T-helper 2 cell treated with Interferon-gamma antibody and Interleukin-4, amounts not matched to agents 5 μg/mL and 100 μg/mL, for 36 hours (primary cell): ENCODE measurements around the gene KIF11.
"Not testable (repeated sequence)": the region's sequence is repeated elsewhere in the genome, so short reads cannot be mapped to it uniquely, and the experiment has no call there.

Source experiments
- DNase-seq: peaks from one replicate; pipeline ENCODE4 v3.0.0; 2021; ENCODE audit warnings: low spot score
- H3K27ac Mint-ChIP-seq: one replicate; pipeline ENCODE4 v1.8.0; 2021; ENCODE audit warnings: mild to moderate bottlenecking, mixed read lengths
- H3K27me3 Mint-ChIP-seq: one replicate; pipeline ENCODE4 v1.8.0; 2021; ENCODE audit warnings: low read depth, mixed read lengths
- H3K36me3 Mint-ChIP-seq: one replicate; pipeline ENCODE4 v1.8.0; 2021; ENCODE audit warnings: low read depth, mixed read lengths
- H3K4me1 Mint-ChIP-seq: one replicate; pipeline ENCODE4 v1.8.0; 2021; ENCODE audit warnings: low read depth, mixed read lengths
- H3K4me3 Mint-ChIP-seq: one replicate; pipeline ENCODE4 v1.8.0; 2022; ENCODE audit warnings: mild to moderate bottlenecking, moderate library complexity, mixed read lengths
- H3K9me3 Mint-ChIP-seq: one replicate; pipeline ENCODE4 v1.8.0; 2021; ENCODE audit warnings: mixed read lengths

The KIF11 gene

DNA sequence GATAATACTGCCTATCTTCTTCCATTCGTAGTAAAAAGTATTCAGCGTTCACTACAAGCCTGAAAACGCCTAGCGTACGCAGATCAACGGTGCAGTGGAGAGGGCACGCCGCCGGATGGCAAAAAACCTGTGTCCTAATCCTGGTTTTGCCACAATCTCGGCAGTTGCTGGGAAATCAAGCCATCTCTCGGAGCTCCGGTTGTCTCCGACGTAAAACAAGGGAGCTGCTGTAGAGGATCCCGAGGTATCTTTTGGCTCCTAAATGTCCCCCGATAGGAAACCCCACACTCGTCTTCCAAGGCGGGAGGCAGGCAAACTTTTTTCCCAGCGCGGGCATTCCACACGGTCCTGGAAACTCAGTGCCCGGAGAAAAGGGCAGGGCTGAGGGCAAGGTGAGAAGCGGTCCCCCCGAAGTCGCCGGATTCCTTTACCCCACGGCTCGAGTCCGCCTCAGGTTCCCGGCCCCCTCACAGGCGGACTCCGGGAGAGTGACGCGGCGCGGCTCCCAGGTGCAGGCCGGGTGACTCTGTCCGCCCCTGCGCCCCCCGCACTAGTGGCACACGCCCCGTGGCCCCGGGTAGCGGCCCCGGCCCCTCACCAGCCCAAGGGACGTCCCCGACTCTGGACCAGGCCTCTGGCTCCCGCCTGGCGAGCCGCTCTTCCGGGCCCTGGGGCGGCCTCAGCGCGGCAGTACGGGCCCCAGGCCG is 19.7 kb upstream of the KIF11 start:
- Mint-ChIP-seq H3K4me3 (peak overlapping the region; percentile 88), H3K27me3 (peaks cover 3% of the 10 kb centered on the region)
- DNase-seq, result no peak

DNA sequence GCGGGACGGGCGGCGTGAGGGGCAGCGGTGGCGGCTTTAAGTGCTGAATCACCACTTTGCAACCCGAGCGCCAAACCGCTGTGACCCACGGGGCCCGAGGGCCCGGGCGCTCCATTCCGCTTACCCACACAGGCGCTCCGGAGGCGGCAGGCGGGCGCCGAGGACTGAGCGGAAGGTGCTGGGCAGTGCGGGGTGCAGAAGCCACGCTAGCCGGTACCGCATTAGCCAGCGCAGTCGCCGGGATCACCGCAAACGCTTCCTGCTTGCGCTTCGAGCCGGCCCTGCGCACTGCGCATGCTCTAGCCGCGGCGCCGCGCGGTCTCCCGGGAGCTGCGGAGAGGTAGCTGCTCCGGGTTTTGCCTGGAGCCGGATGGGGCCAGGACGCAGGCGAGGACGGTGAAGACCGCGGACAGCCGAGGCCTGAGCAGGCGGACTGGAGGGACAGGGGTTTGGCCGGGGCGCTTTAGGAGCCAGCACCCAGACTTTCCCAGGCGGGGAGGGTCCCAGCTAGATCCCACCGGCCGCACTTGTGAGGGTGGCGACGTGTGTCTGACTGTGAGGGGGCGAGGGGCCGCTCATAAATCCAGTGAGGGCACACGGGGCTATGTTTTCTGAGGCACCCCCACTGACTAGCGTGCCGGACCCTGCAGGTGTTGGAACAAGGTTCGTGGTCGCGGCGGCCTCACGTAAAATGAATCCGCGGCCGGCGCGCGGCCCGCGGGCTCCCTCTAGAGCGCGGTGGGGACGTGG is 19.0 kb upstream of the KIF11 start, which contains the start of gene IDE:
Gene IDE (minus strand): TSS at position 296 of the 750 bp plus-strand sequence. CDS start 74 bp downstream, at position 222.
- H3K9me3 Mint-ChIP-seq, result no peaks in the 10 kb centered on the region
- H3K36me3 Mint-ChIP-seq, result peaks cover 9% of the 10 kb centered on the region
- peak within 1 kb of the TSS; percentile 88 for H3K4me3 Mint-ChIP-seq
- DNase-seq, result peak; percentile 85
- H3K27ac Mint-ChIP-seq, result peak within 1 kb of the TSS; percentile 84
- H3K4me1 Mint-ChIP-seq, result peaks cover 22% of the 10 kb centered on the region
- peaks cover 3% of the 10 kb centered on the region for H3K27me3 Mint-ChIP-seq

More for the DNA sequence above, 19.7 kb upstream of the KIF11 start:
- Mint-ChIP-seq H3K36me3 (peaks cover 12% of the 10 kb centered on the region), H3K27ac (peak overlapping the region; percentile 56), H3K9me3 (no peaks in the 10 kb centered on the region), H3K4me1 (peaks cover 22% of the 10 kb centered on the region)

- Mint-ChIP-seq H3K36me3 (peaks cover 7% of the 10 kb centered on the region), H3K9me3 (no peaks in the 10 kb centered on the region), H3K27ac (peak overlapping the region; percentile 84), H3K4me3 (peak overlapping the region; percentile 88), H3K4me1 (peaks cover 22% of the 10 kb centered on the region), H3K27me3 (peaks cover 3% of the 10 kb centered on the region)
- DNase-seq, result no peak
These were observed 18.2 kb upstream of the KIF11 start for GRCh38 chr10:92574548-92575261.

- H3K9me3 Mint-ChIP-seq, result no peaks in the 10 kb centered on the region
- H3K27ac Mint-ChIP-seq, result no peak overlapping the region
- peaks cover 7% of the 10 kb centered on the region for H3K36me3 Mint-ChIP-seq
- no peak for DNase-seq
- H3K27me3 Mint-ChIP-seq, result peaks cover 3% of the 10 kb centered on the region
- peaks cover 22% of the 10 kb centered on the region for H3K4me1 Mint-ChIP-seq
- no peak overlapping the region for H3K4me3 Mint-ChIP-seq
These were observed 17.0 kb upstream of the KIF11 start for GRCh38 chr10:92575961-92576360.

- DNase-seq, H3K9me3 Mint-ChIP-seq, H3K27me3 Mint-ChIP-seq, H3K4me3 Mint-ChIP-seq, H3K36me3 Mint-ChIP-seq, H3K4me1 Mint-ChIP-seq, H3K27ac Mint-ChIP-seq: not testable (repeated sequence)
These were observed 10.6 kb upstream of the KIF11 start for GRCh38 chr10:92582347-92582746.

DNA sequence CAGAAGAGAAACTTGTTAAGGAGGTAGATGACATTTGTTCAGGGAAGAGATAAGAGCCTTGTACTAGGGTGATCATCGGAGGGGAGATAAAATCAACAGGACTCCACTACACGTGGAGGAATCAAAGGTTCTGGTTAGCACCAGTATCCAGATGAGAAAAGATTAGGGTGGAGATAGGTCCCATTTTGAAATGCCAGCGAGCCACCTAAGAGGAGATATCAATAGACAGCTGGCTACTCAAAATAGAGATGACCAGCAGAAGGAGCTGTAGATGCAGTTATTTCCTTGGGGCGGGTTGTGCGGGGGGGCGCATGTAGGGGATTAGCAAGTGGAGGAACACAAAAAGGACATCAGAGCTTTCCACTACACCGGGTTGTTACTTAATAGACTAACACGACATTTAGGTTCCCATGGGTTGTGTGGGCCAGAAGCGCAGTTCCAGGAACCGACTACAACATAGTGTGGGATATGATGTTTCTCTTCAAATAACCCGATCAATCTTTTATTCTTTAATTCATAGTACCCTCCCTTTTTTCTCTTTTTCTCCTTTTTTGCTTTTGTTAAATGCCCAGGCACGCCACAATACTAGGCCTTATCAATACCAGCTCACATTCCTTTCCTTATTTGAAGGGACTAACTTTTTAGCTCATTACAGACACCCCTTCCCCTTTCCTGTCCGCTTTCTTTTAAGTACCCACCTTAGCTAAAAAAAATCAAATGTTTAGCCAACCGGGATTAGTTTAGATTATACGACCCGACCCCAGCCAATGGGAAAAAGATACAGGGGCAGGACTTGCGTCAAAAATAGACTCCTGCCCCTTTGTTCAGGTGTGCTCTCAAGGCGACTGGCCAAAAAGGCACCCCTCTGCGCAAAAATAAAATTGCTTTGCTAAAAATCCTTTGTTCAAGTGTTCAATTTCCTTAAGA is 2.0 kb upstream of the KIF11 start:
- Mint-ChIP-seq H3K4me1 (peaks cover 23% of the 10 kb centered on the region), H3K27me3 (no peaks in the 10 kb centered on the region), H3K36me3 (peaks cover 9% of the 10 kb centered on the region), H3K27ac (peak overlapping the region; percentile 99), H3K4me3 (peak overlapping the region; percentile 86), H3K9me3 (no peaks in the 10 kb centered on the region)
- peak; percentile 11 for DNase-seq

DNA sequence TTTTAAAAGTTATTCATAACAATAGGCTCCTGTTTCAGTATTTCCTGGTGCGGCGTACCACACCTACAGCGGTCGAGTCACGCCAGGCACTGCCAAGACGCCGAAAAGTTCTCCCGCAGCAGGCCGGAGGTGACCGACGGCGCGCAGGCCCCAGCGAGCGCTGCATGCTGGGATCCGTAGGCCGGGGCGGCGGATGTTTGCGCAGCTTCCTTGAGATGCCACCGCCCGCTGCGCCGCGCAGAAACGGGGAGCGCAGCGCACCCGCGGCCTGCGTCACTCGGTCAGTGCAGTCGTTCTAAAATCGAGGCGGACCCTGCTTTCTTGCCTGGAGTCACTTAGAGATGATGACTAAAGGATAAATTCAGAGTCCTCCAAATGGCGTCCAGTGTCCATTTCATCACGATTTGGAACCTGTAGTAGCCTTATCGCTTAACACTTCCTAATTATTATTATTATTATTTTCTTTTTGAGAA is 1.3 kb upstream of the KIF11 start:
- peak overlapping the region; percentile 95 for H3K4me3 Mint-ChIP-seq
- H3K4me1 Mint-ChIP-seq, result peaks cover 29% of the 10 kb centered on the region
- H3K27me3 Mint-ChIP-seq, result no peaks in the 10 kb centered on the region
- H3K9me3 Mint-ChIP-seq, result no peaks in the 10 kb centered on the region
- H3K27ac Mint-ChIP-seq, result peak overlapping the region; percentile 99
- DNase-seq, result peak; percentile 95
- H3K36me3 Mint-ChIP-seq, result peaks cover 11% of the 10 kb centered on the region

GRCh38 chr10:92593619-92594588 is 974 bp downstream of the KIF11 start:
- Mint-ChIP-seq H3K27me3 (no peaks in the 10 kb centered on the region), H3K4me1 (peaks cover 46% of the 10 kb centered on the region), H3K9me3 (no peaks in the 10 kb centered on the region), H3K4me3 (peak overlapping the region; percentile 95), H3K27ac (peak overlapping the region; percentile 99), H3K36me3 (peaks cover 30% of the 10 kb centered on the region)
- DNase-seq, result no peak

DNA sequence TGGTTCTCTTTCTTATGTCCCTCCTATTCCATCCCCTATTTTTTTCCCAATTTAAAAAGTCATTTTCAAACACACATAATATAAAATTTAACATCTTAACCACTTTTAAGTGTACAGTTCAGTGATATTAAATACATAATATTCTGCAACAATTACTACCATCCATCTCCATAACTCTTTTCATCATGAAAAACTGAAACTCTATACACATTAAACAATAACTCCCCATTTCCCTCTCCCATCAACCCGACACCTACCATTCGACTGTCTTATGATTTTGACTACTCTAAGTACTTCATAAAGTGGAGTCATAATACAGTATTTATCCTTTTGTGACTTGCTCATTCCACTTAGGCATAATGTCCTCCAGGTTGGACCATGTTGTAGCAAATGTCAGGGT is 2.6 kb downstream of the KIF11 start:
- Mint-ChIP-seq H3K9me3 (no peaks in the 10 kb centered on the region), H3K4me1 (peaks cover 42% of the 10 kb centered on the region), H3K4me3 (peak overlapping the region; percentile 95), H3K27me3 (no peaks in the 10 kb centered on the region), H3K36me3 (peaks cover 30% of the 10 kb centered on the region), H3K27ac (peak overlapping the region; percentile 41)
- DNase-seq, result no peak

GRCh38 chr10:92598321-92598720 is 5.4 kb downstream of the KIF11 start:
- no peak for DNase-seq
- Mint-ChIP-seq H3K27me3 (no peaks in the 10 kb centered on the region), H3K36me3 (peaks cover 39% of the 10 kb centered on the region), H3K9me3 (no peaks in the 10 kb centered on the region), H3K27ac (peak overlapping the region; percentile 29), H3K4me3 (no peak overlapping the region), H3K4me1 (peaks cover 43% of the 10 kb centered on the region)

- H3K27ac Mint-ChIP-seq, result peak overlapping the region; percentile 33
- no peak overlapping the region for H3K4me3 Mint-ChIP-seq
These were observed 11.9 kb downstream of the KIF11 start for GRCh38 chr10:92604841-92605240.

DNA sequence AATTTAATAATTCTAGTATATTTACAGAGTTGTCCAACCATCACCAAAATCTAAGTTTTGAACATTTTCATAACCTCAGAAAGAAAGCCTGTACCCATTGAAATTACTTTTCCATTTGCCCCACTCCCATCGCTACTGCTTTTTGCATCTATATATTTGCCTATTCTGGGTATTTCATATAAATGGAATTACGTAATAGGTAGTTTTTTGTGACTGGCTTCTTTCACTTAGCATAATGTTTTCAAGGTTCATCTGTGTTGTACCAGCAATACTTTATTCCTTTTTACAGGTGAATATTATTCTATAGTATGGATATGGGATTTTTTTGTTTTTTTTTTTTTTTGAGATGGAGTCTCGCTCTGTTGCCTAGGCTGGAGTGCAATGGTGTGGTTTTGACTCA is 22.6 kb downstream of the KIF11 start:
- H3K36me3 Mint-ChIP-seq, result peaks cover 63% of the 10 kb centered on the region

More at GRCh38 chr10:92604841-92605240, 11.9 kb downstream of the KIF11 start:
- Mint-ChIP-seq H3K9me3 (no peaks in the 10 kb centered on the region), H3K27me3 (no peaks in the 10 kb centered on the region), H3K36me3 (peaks cover 51% of the 10 kb centered on the region), H3K4me1 (peaks cover 36% of the 10 kb centered on the region)
- DNase-seq, result no peak

More for the DNA sequence above, 22.6 kb downstream of the KIF11 start:
- DNase-seq, result no peak
- Mint-ChIP-seq H3K4me1 (peaks cover 20% of the 10 kb centered on the region), H3K27ac (no peak overlapping the region), H3K27me3 (no peaks in the 10 kb centered on the region), H3K9me3 (peaks cover 3% of the 10 kb centered on the region), H3K4me3 (no peak overlapping the region)
